MM.1S (cell line): ENCODE data around the gene ANXA6.

Experiments
- DNase-seq: peaks from one replicate; pipeline ENCODE4 v3.0.0-alpha.2; 2015
- H2AFZ ChIP-seq: fragments of 300-600 bp; sonication (generic); 2 replicates; pipeline ENCODE4 v1.6.0; 2016; ENCODE audit warnings: antibody characterized with exemption, low read length
- H3F3A ChIP-seq: fragments of 300-600 bp; sonication (generic); 2 replicates; pipeline ENCODE4 v1.6.1; 2016; ENCODE audit warnings: mild to moderate bottlenecking, antibody characterized with exemption, low read length, moderate library complexity, mixed read lengths; ENCODE audit not compliant: insufficient read depth
- H3K27ac ChIP-seq: fragments of 300-600 bp; sonication (generic); 2 replicates; pipeline ENCODE4 v1.5.1; 2016; ENCODE audit warnings: mild to moderate bottlenecking, low read length
- H3K27me3 ChIP-seq: fragments of 300-600 bp; sonication (generic); replicated peaks from 2 replicates; pipeline ENCODE4 v1.6.0; 2016; ENCODE audit warnings: low read length; ENCODE audit not compliant: insufficient read depth
- H3K36me3 ChIP-seq: fragments of 300-600 bp; sonication (generic); replicated peaks from 2 replicates; pipeline ENCODE4 v1.6.1; 2016; ENCODE audit warnings: mild to moderate bottlenecking, low read length, mixed read lengths; ENCODE audit not compliant: insufficient read depth
- H3K4me1 ChIP-seq: fragments of 300-600 bp; sonication (generic); 2 replicates; pipeline ENCODE4 v1.6.1; 2016; ENCODE audit warnings: low read length, mixed read lengths
- H3K4me2 ChIP-seq: fragments of 300-600 bp; sonication (generic); 2 replicates; pipeline ENCODE4 v1.6.0; 2016; ENCODE audit warnings: low read depth, low read length
- H3K4me3 ChIP-seq: fragments of 300-600 bp; sonication (generic); 2 replicates; pipeline ENCODE4 v1.5.1; 2016; ENCODE audit warnings: low read length, mixed read lengths
- H3K79me2 ChIP-seq: fragments of 300-600 bp; sonication (generic); 2 replicates; pipeline ENCODE4 v1.6.1; 2016; ENCODE audit warnings: mixed run types, low read length, mixed read lengths
- H3K9ac ChIP-seq: fragments of 300-600 bp; sonication (generic); 2 replicates; pipeline ENCODE4 v1.6.1; 2016; ENCODE audit warnings: low read length, mixed read lengths
- H3K9me2 ChIP-seq: fragments of 300-600 bp; sonication (generic); replicated peaks from 2 replicates; pipeline ENCODE4 v1.6.1; 2016; ENCODE audit warnings: mild to moderate bottlenecking, low read length, mixed read lengths; ENCODE audit not compliant: insufficient read depth
- H3K9me3 ChIP-seq: fragments of 300-600 bp; sonication (generic); replicated peaks from 2 replicates; pipeline ENCODE4 v1.6.1; 2016; ENCODE audit warnings: mild to moderate bottlenecking, low read length, mixed read lengths; ENCODE audit not compliant: insufficient read depth
- H4K20me1 ChIP-seq: fragments of 300-600 bp; sonication (generic); 2 replicates; pipeline ENCODE4 v1.6.1; 2016; ENCODE audit warnings: mild to moderate bottlenecking, low read length, moderate library complexity, mixed read lengths; ENCODE audit not compliant: insufficient read depth
- CTCF ChIP-seq: fragments of 300-600 bp; sonication (generic); IDR thresholded peaks from 2 replicates; pipeline ENCODE4 v1.5.1; 2016; ENCODE audit warnings: antibody characterized with exemption, low read length, mixed read lengths
- EZH2 ChIP-seq: fragments of 300-600 bp; sonication (generic); optimal IDR thresholded peaks from 2 replicates; pipeline ENCODE3; 2017; ENCODE audit warnings: low read depth, mild to moderate bottlenecking, antibody characterized with exemption, low read length, mixed read lengths
- EZH2phosphoT487 ChIP-seq: fragments of 300-600 bp; sonication (generic); IDR thresholded peaks from 2 replicates; pipeline ENCODE4 v1.6.1; 2018; ENCODE audit warnings: antibody characterized with exemption, low read length

The ANXA6 gene

GRCh38 chr5:151093476-151093889 lies 64.1 kb downstream of the ANXA6 start:
- H3F3A ChIP-seq = peaks cover 41% of the 10 kb centered on the region
- H3K9me2 ChIP-seq = no peaks in the 10 kb centered on the region
- no peaks in the 10 kb centered on the region for H3K9me3 ChIP-seq
- no peaks in the 10 kb centered on the region for H4K20me1 ChIP-seq
- peak overlapping the region; percentile 35 for H3K4me3 ChIP-seq
- peak; percentile 34 for DNase-seq
- H3K4me1 ChIP-seq = peaks cover 42% of the 10 kb centered on the region
- peak overlapping the region; percentile 85 for H3K27ac ChIP-seq
- no peaks in the 10 kb centered on the region for H3K36me3 ChIP-seq
- H3K79me2 ChIP-seq = no peaks in the 10 kb centered on the region
- peak overlapping the region; percentile 86 for H3K4me2 ChIP-seq
- H3K9ac ChIP-seq = peak overlapping the region; percentile 64
- no peak for TF ChIP-seq EZH2
- peak; percentile 33 for TF ChIP-seq CTCF
- no peak overlapping the region for H2AFZ ChIP-seq
- H3K27me3 ChIP-seq = no peaks in the 10 kb centered on the region

GRCh38 chr5:151092762-151093161 lies 64.8 kb downstream of the ANXA6 start:
- Histone ChIP-seq H2AFZ (no peak overlapping the region), H4K20me1 (no peaks in the 10 kb centered on the region), H3K4me1 (peaks cover 42% of the 10 kb centered on the region), H3K36me3 (no peaks in the 10 kb centered on the region), H3K9ac (no peak overlapping the region), H3K4me3 (no peak overlapping the region), H3F3A (peaks cover 36% of the 10 kb centered on the region), H3K9me3 (no peaks in the 10 kb centered on the region), H3K27me3 (no peaks in the 10 kb centered on the region), H3K27ac (peak overlapping the region; percentile 85; the same call in 1 of the 2 replicates), H3K4me2 (no peak overlapping the region), H3K9me2 (no peaks in the 10 kb centered on the region), H3K79me2 (no peaks in the 10 kb centered on the region)
- no peak for DNase-seq
- TF ChIP-seq EZH2 (no peak), EZH2phosphoT487 (no peak), CTCF (no peak)

GRCh38 chr5:151089726-151090125 lies 67.9 kb downstream of the ANXA6 start:
- H2AFZ ChIP-seq = no peak overlapping the region
- H3F3A ChIP-seq = peaks cover 21% of the 10 kb centered on the region
- no peaks in the 10 kb centered on the region for H3K27me3 ChIP-seq
- H3K4me3 ChIP-seq = no peak overlapping the region
- no peaks in the 10 kb centered on the region for H3K36me3 ChIP-seq
- H3K27ac ChIP-seq = no peak overlapping the region
- H3K4me2 ChIP-seq = no peak overlapping the region
- H4K20me1 ChIP-seq = no peaks in the 10 kb centered on the region
- H3K9ac ChIP-seq = no peak overlapping the region
- no peak for TF ChIP-seq EZH2phosphoT487
- TF ChIP-seq EZH2 = no peak
- TF ChIP-seq CTCF = no peak
- H3K9me3 ChIP-seq = no peaks in the 10 kb centered on the region
- H3K9me2 ChIP-seq = no peaks in the 10 kb centered on the region
- peaks cover 43% of the 10 kb centered on the region for H3K4me1 ChIP-seq
- DNase-seq = no peak
- H3K79me2 ChIP-seq = no peaks in the 10 kb centered on the region
